Activated CD4-positive, alpha-beta T cell treated with anti-CD3 and anti-CD28 coated beads, Interleukin-2, amount 50 U/mL, for 1 hour (primary cell): ENCODE measurements around the gene KIRREL1.

Source experiments
- DNase-seq: peaks from one replicate; pipeline ENCODE4 v3.0.0-alpha.2; 2020

KIRREL1 gene

GRCh38 chr1:157975228-157975950 is 18.1 kb upstream of the KIRREL1 start:
- DNase-seq, result no peak

DNA sequence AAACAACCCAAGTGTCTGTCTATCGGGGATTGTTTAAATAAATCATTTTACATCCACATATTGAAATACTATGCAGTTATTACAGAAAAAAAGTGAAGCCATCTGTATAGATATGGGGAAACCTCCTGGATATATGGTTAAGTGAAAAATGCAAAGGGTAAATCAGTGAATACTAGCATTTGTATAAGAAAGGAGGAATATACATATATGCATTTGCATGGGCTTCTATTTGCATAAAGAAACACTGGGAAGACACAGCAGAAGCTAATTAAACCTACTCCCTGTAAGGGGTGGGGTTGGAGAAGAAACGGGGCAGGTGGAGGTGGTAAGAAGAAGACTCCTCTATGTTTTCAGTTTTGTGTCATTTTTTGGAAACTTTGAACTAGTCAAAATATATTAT is 16.6 kb upstream of the KIRREL1 start:
- DNase-seq, result no peak

GRCh38 chr1:157978586-157979403 is 14.7 kb upstream of the KIRREL1 start:
- DNase-seq, result no peak

- DNase-seq, result no peak
Measured at GRCh38 chr1:157982136-157982535, 11.3 kb upstream of the KIRREL1 start.

- no peak for DNase-seq
Measured at GRCh38 chr1:157983787-157984186, 9.7 kb upstream of the KIRREL1 start.

GRCh38 chr1:157984469-157984868 is 9.0 kb upstream of the KIRREL1 start:
- DNase-seq, result no peak

- DNase-seq, result no peak
Measured at GRCh38 chr1:157985473-157985872, 8.0 kb upstream of the KIRREL1 start.

- DNase-seq, result no peak
Measured at GRCh38 chr1:157988002-157988401, 5.4 kb upstream of the KIRREL1 start.

DNA sequence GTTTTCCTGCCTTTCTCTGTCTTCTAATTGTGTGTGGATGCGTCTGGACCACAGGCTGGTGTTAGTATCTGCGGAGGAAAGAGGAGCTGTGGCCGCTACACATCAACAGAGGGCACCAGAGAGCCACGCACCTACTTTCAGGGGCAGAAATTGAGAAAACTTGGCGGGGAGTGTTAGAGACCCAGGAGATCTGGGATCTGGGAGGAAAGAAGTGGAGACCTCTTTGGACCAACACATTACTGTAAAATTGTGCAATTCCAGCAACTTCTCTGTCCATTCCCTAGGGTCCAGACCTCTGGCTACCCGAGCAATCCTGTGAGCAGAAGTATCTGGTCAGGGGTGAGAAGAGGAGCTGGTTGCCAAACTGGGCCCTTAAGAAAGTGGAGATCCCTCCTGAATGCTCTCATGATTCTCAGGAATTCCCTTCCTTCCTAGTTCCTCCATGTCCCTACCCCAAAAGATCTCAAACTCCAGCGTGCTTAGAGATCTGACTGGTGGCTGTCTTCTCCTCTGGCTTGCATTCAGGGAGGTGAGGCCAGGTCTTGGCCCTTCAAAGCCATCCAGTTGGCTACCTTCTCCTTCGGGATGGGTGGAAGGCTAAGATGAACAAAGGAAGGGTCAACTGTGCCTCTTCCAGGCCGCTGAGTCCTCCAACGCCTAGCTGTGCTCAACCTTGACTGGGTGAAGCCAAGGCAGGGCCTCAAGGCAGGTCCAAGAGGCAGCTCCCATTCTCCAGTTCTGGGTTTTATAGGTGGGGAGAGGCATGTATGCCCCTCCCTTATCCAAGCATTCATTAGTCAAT is 1.2 kb upstream of the KIRREL1 start:
- DNase-seq, result peak; percentile 32

GRCh38 chr1:157992833-157993146 is 655 bp upstream of the KIRREL1 start:
- no peak for DNase-seq

DNA sequence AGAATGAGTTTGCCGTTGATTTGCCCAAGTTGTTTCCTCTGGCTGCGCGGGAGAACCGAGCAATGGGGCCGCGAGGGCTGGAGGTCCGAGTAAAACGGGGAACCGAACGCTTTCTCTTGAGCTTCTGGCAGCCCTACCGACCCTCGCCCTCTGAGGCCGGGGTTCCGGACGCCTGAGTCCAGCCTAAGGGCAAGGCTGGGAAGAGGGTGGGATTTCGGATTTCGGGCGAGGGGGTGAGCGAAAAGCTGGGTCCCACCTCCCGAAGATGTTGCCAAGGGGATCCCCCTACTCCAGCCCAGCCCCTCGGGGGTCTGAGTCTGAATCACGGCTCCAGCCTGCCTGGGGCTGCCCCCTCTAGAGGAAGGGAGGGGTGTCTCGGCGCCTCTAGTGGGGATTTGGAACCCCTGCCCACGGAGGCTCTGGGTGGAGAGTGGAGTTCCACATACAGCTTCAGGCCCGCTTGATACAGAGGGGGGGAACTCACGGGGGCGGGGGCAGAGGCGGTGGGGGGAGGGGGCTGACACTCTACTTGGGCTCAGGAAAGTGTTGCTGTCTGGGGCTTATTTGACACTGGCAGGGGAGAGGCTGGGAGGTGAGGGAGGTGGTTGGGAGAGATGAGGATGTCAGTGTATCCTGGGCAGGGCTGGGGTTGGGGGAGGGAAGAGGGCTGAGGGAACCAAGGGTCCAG is 617 bp downstream of the KIRREL1 start:
- DNase-seq, result no peak

- DNase-seq, result no peak
Measured at GRCh38 chr1:157994704-157995582, 1.5 kb downstream of the KIRREL1 start.

DNA sequence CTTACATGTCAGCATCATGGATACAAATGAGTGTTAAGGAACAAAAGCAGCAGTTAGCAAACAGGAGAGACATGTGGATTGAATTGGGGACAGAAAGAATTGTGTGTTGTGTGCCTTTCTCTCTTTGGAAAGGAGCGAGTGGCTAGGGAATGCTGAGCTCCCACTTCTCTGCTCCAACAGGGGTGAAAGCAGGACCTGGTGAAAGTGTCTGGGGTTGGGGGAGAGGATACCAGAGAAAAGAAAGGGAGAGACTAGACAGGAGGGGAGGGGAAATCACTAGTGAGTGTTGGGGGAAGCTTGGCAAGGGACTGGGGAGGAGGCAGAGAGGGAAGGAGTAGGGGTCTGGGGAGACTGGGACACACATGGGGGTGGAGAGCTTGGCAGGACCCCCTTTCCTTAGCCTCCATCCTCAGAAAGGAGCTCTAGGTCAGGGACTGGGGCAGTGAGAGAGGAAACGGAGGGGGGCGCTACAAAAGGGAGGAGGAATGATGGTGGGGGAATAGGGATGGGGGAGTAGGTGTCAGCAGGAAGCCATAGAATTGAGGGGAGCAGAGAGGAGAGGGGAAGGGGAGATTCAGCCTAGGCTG is 2.2 kb downstream of the KIRREL1 start:
- no peak for DNase-seq

DNA sequence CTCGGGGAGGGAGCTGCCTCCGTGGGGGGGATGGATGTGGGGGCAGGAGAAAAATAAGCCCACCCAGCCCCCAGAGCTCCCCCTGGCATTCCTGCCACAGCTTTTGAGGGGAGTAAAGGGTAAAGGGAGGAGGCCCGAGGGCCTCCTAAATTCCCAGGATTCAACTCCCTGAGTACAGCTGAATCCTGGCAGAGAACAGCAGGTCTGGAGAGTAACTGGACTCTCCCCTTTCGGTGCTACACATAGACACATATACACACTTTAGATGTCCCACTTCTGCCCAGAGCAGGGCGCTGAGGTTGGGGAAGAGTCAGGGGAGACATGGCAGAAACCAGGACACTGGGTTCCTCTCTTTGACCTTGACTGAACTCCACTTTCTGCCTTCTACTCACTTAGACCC is 3.0 kb downstream of the KIRREL1 start:
- no peak for DNase-seq

GRCh38 chr1:158000507-158000906 is 7.1 kb downstream of the KIRREL1 start:
- DNase-seq, result no peak

- no peak for DNase-seq
Measured at GRCh38 chr1:158002022-158002630, 8.7 kb downstream of the KIRREL1 start.

- no peak for DNase-seq
Measured at GRCh38 chr1:158002631-158003405, 9.4 kb downstream of the KIRREL1 start.

DNA sequence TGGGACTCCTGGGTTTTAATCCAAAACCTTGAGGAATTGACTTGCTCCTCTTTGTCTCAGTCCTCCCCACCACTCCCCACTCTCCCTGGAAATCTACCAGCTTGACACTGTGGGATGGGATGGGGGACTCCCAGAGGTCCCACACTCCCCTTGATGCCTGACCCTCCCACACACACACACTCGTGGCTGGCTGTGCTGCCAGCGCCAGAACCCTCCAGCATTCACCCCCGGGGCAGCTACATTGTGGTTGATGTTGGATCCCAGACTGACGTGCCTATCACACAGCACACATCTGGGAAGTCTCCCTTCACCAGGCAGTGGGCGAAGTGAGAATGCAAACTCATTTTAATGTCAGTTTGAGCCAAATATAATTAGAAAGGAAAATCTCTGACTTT is 10.0 kb downstream of the KIRREL1 start:
- no peak for DNase-seq

GRCh38 chr1:158005224-158005623 is 11.8 kb downstream of the KIRREL1 start:
- no peak for DNase-seq

GRCh38 chr1:158007180-158007579 is 13.7 kb downstream of the KIRREL1 start:
- no peak for DNase-seq
